Activated CD4-positive, alpha-beta memory T cell treated with anti-CD3 and anti-CD28 coated beads, Interleukin-2, amount 10 ng/mL, durations not matched to agents 7 days and 5 days (primary cell): ENCODE data around the gene SELENOO. TPM values are rescaled to one million over a fixed set of nuclear protein-coding genes. Genes with fewer than 3 reads are reported as not detected.

Source experiments
- CTCF ChIA-PET: fragments of 350-600 bp; sonication (Branson Sonifier 250); formaldehyde crosslinking; loops from one replicate; lab custom pipeline; 2021; ENCODE audit warnings: antibody characterized with exemption, inconsistent platforms; lab: Charles Lee
- POLR2A ChIA-PET: fragments of 350-600 bp; sonication (Branson Sonifier 250); formaldehyde crosslinking; loops from one replicate; lab custom pipeline; 2021; ENCODE audit warnings: antibody characterized with exemption; lab: Charles Lee
- DNase-seq: peaks from one replicate; pipeline ENCODE4 v3.0.0-alpha.2; 2020
- H3K27ac Mint-ChIP-seq: one replicate; pipeline ENCODE4 v1.8.0; 2021; ENCODE audit warnings: mild to moderate bottlenecking, mixed read lengths
- H3K27me3 Mint-ChIP-seq: one replicate; pipeline ENCODE4 v1.8.0; 2021; ENCODE audit warnings: mixed read lengths
- H3K36me3 Mint-ChIP-seq: one replicate; pipeline ENCODE4 v1.8.0; 2021; ENCODE audit warnings: low read depth, mixed read lengths
- H3K4me1 Mint-ChIP-seq: one replicate; pipeline ENCODE4 v1.8.0; 2021; ENCODE audit warnings: mixed read lengths
- H3K4me3 Mint-ChIP-seq: one replicate; pipeline ENCODE4 v1.8.0; 2021; ENCODE audit warnings: mild to moderate bottlenecking, mixed read lengths
- H3K9me3 Mint-ChIP-seq: one replicate; pipeline ENCODE4 v1.8.0; 2021; ENCODE audit warnings: mixed read lengths
- total RNA-seq, 2 experiments: library from RNA; stranded (reverse); gene quantifications; one replicate each; pipeline ENCODE4 v1.2.3, GENCODE V29; 2021

SELENOO gene
- total RNA-seq, 2 experiments from 2014 or later = 21.5 TPM

DNA sequence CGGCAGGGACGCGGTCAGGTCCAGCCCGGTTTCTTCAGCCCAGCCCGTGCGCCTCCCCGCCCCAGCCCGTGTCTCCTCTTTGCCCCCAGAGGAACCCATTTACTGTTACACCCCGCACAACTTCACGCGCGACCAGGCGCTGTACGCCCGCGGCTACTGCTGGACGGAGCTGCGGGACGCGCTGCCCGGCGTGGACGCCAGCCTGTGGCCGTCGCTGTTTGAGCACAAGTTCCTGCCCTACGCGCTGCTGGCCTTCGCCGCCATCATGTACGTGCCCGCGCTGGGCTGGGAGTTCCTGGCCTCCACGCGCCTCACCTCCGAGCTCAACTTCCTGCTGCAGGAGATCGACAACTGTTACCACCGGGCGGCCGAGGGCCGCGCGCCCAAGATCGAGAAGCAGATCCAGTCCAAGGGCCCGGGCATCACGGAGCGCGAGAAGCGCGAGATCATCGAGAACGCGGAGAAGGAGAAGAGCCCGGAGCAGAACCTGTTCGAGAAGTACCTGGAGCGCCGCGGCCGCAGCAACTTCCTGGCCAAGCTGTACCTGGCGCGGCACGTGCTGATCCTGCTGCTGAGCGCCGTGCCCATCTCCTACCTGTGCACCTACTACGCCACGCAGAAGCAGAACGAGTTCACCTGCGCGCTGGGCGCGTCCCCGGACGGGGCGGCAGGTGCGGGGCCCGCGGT is 23.8 kb upstream of the SELENOO start:
- H3K4me1 Mint-ChIP-seq = peaks cover 6% of the 10 kb centered on the region
- DNase-seq = no peak
- no peaks in the 10 kb centered on the region for H3K9me3 Mint-ChIP-seq
- no peak overlapping the region for H3K27ac Mint-ChIP-seq
- no peaks in the 10 kb centered on the region for H3K36me3 Mint-ChIP-seq
- ChIA-PET POLR2A (no interaction called here), CTCF (no interaction called here)
- H3K27me3 Mint-ChIP-seq = peaks cover 8% of the 10 kb centered on the region
- H3K4me3 Mint-ChIP-seq = no peak overlapping the region

- ChIA-PET CTCF (no interaction called here), POLR2A (no interaction called here)
- H3K9me3 Mint-ChIP-seq = no peaks in the 10 kb centered on the region
- no peaks in the 10 kb centered on the region for H3K36me3 Mint-ChIP-seq
- DNase-seq = no peak
- H3K4me3 Mint-ChIP-seq = no peak overlapping the region
- H3K27me3 Mint-ChIP-seq = peaks cover 2% of the 10 kb centered on the region
- peaks cover 6% of the 10 kb centered on the region for H3K4me1 Mint-ChIP-seq
- no peak overlapping the region for H3K27ac Mint-ChIP-seq
These were observed 23.0 kb upstream of the SELENOO start for GRCh38 chr22:50177537-50178470.

DNA sequence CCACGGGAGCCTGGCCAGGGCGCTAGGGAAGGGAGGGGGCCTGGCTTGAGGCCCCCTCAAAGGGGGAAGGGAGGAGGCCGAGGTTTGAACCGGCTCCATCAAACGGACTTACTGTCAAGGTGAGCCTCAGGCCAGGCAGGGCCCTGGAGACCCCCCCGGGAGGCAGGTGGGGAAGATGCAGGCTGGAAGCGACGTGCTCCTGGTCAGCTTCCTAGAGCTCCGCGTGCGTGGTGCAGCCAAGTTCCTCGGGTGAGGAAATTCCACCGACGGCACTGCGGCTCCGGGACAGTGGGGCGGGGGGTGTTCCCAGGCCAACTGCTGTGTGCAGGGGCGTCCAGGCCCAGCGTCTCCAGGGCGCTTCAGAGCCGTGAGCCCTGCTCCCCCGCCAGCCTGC is 22.3 kb upstream of the SELENOO start:
- Mint-ChIP-seq H3K4me1 (peaks cover 6% of the 10 kb centered on the region), H3K27me3 (peaks cover 2% of the 10 kb centered on the region), H3K9me3 (no peaks in the 10 kb centered on the region), H3K36me3 (no peaks in the 10 kb centered on the region), H3K27ac (no peak overlapping the region), H3K4me3 (no peak overlapping the region)
- no peak for DNase-seq
- POLR2A ChIA-PET = no interaction called here
- CTCF ChIA-PET = no interaction called here

GRCh38 chr22:50178871-50179869 is 21.6 kb upstream of the SELENOO start:
- Mint-ChIP-seq H3K4me3 (no peak overlapping the region), H3K9me3 (no peaks in the 10 kb centered on the region), H3K36me3 (no peaks in the 10 kb centered on the region), H3K27ac (no peak overlapping the region), H3K27me3 (peaks cover 2% of the 10 kb centered on the region), H3K4me1 (peaks cover 8% of the 10 kb centered on the region)
- ChIA-PET POLR2A (no interaction called here), CTCF (no interaction called here)
- no peak for DNase-seq

DNA sequence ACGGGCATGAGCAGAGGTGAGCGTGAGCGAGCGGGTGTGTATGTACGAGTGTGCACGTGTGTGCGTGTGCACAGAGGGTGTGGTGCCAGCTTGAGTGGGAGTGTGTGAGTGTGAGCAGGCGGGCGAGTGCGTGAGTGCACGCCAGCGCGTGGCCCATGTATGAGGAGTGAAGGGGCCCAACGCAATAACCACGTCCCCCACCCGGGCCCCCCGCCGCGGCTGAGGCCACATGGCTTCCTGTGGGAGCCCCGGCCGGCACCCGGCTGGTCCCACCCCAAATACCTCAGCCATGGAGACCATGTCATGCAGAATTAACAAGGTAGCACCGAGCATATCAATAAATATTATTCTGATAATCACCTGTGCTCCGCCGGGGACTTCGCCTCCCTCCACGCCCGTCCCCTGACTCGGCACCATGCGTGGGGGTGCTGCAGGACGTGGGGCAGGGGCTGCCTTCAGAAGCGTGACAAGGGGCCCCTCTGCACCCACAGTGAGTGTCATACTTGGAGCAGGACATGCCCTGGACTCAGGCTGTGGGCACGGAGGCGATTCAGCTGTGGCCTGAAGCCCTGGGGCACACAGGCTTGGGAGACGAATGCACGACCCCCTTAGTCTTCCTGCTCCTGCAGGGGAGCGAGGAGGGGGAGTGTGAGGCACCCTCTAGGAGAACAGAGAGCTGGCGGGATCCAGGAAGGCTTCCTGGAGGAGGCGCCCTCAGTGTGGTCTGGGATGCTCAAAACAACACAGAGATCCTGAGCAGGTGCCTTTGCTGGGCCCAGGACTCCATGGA is 20.7 kb upstream of the SELENOO start:
- ChIA-PET CTCF (interaction anchor here (0.7 kb wide), 1 partner anchor 11 kb away, joined by 3 read pairs; no protein-coding TSS in a partner anchor), POLR2A (no interaction called here)
- no peak overlapping the region for H3K27ac Mint-ChIP-seq
- peaks cover 12% of the 10 kb centered on the region for H3K4me1 Mint-ChIP-seq
- no peak overlapping the region for H3K4me3 Mint-ChIP-seq
- H3K27me3 Mint-ChIP-seq = peaks cover 2% of the 10 kb centered on the region
- H3K36me3 Mint-ChIP-seq = no peaks in the 10 kb centered on the region
- no peak for DNase-seq
- H3K9me3 Mint-ChIP-seq = no peaks in the 10 kb centered on the region

GRCh38 chr22:50180727-50181521 is 19.9 kb upstream of the SELENOO start:
- H3K4me1 Mint-ChIP-seq = peaks cover 14% of the 10 kb centered on the region
- no peaks in the 10 kb centered on the region for H3K9me3 Mint-ChIP-seq
- H3K27ac Mint-ChIP-seq = no peak overlapping the region
- CTCF ChIA-PET = interaction anchor here (0.7 kb wide), 1 partner anchor 10 kb away, joined by 3 read pairs; no protein-coding TSS in a partner anchor
- POLR2A ChIA-PET = no interaction called here
- H3K27me3 Mint-ChIP-seq = peaks cover 2% of the 10 kb centered on the region
- DNase-seq = no peak
- H3K36me3 Mint-ChIP-seq = no peaks in the 10 kb centered on the region
- no peak overlapping the region for H3K4me3 Mint-ChIP-seq

DNA sequence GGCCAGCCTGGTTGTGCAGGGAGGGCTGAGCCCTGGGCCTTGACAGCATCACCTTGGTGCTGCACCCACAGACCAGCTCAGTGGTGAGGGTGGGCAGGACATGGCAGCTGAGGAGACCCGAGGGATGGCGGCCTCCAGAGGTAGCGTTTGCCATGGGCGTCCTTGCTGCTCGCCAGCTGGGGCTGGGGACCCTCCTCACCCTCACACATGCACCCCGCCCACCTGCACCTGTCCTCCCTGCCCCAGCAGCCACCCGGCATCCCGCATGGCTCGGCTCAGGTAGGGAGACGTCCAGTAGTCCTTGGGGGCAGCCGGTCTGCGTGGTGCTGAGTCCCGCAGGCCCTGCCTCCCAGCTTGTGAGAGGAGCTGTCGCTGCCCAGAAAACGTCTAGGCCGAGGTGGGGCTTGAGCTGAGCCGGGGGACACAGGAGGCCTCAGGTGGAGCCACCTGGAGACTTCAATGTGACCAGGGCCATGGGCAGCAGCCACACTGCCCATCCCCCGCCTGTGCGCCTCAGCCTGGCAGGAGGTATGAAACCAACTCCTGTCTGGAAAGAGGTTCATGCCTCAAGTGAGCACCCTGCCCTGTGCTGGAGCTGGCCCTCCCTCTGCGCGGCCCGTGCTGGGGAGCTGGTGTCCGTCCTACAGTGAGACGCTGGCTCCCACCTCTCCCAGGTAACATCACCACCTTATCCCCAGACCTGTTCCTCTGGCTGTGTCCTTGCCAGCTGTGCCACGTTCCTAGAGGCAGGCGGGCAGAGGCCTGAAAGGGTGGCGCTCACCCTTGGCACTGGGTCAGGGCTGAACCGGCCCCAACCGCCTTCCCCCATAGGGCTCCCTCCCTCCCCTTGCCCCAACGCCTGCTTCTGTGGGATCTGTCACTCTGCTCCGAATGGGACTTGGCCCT is 18.4 kb upstream of the SELENOO start:
- CTCF ChIA-PET = no interaction called here
- POLR2A ChIA-PET = no interaction called here
- no peak overlapping the region for H3K27ac Mint-ChIP-seq

DNA sequence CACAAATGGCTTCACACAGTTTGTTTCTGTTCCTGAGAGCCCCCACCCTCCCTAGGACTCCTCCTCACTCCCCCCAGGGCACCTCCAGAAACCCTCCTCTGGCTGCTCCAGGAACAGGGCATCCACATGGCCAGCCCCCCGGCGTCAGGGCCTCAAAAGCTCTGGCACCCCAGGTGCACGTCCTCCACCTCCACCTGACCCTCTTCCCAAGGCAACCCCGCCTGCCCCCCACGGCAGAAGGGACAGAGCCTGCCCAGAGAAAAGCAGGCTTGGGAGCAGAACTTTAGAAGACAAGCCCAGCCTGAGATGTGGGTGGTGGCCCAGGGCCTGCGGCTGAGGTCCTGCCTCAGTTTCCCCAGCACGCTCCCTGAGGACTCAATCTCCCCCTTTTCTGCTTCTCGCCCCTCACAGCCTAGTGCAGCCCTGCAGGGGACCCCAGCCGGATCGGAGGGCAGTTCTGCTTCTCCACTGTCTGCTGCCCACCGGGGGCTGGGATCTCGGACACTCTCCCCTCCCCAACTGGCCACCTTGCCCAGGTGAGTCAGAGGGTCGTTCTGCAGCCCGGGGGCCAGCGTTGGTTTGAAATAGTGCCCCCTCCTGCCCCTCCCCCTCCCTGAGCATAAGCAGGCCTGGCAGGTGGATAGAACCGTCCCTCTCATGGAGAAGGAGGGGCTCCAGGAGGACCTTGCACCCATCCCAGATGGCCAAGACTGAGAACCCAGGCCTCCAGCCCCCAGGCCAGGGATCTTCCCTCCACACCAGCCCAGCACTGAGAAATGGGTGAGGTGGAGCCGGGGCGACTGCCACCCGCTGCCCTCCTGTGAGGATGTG is 17.5 kb upstream of the SELENOO start:
- CTCF ChIA-PET = no interaction called here

More for the DNA sequence above, 18.4 kb upstream of the SELENOO start:
- Mint-ChIP-seq H3K36me3 (peaks cover 5% of the 10 kb centered on the region), H3K4me3 (no peak overlapping the region), H3K27me3 (peaks cover 2% of the 10 kb centered on the region), H3K9me3 (no peaks in the 10 kb centered on the region), H3K4me1 (peaks cover 20% of the 10 kb centered on the region)
- no peak for DNase-seq

DNA sequence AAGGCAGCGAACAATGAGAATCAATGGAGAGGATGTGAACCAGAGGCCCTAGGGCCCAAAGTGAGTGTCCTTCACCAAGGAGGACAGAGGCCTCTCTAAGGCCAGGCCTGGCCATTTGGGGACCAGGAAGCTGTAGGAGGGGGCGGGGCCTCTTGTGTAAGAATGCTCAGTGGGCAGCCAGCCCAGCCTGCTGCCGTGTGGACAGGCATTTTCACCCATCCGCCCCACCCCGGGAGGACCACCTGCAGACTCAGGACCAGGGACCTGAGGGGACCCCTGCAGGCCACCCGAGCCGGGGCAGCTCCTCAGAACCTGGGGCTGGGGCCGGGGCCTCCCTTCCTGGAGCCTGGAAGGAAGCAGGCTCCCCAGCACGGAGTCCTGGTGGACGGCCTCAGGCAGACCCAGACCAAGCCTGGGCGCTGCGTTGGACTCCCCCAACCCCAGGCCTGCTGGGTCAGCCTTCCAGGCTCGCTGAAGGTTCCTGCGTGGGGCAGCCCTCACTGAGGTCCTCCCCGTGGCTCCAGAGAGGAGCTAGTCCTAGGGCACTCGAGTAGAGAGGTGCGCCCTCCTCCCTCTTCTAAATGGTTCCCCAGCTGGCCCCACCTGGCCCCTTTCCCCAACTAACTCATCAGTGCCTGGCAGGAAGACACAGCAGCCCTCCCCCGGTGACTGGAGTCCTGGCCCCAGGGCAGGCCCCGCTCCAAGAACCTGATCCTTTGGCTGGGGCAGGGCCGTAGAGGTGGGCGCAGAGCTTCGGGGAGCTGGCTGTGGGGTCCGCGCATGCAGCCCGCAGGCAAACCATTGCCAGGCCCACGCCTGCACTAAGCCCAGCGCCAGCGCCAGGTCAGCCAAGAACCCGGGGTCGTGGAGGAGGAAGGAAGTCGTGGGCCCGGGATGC is 16.6 kb upstream of the SELENOO start:
- H3K36me3 Mint-ChIP-seq = peaks cover 8% of the 10 kb centered on the region
- ChIA-PET CTCF (interaction anchor here (1.2 kb wide), 1 partner anchor 35 kb away, joined by 3 read pairs; no protein-coding TSS in a partner anchor), POLR2A (interaction anchor here (1.1 kb wide), 1 partner anchor 12 kb away, joined by 3 read pairs; no protein-coding TSS in a partner anchor)
- H3K27ac Mint-ChIP-seq = no peak overlapping the region
- peaks cover 36% of the 10 kb centered on the region for H3K4me1 Mint-ChIP-seq
- H3K4me3 Mint-ChIP-seq = peak overlapping the region; percentile 64
- DNase-seq = no peak
- peaks cover 2% of the 10 kb centered on the region for H3K27me3 Mint-ChIP-seq
- H3K9me3 Mint-ChIP-seq = no peaks in the 10 kb centered on the region

More for the DNA sequence above, 17.5 kb upstream of the SELENOO start:
- H3K4me1 Mint-ChIP-seq = peaks cover 27% of the 10 kb centered on the region
- H3K9me3 Mint-ChIP-seq = no peaks in the 10 kb centered on the region
- H3K4me3 Mint-ChIP-seq = peak overlapping the region; percentile 34
- H3K36me3 Mint-ChIP-seq = peaks cover 8% of the 10 kb centered on the region
- DNase-seq = no peak
- H3K27ac Mint-ChIP-seq = no peak overlapping the region
- peaks cover 2% of the 10 kb centered on the region for H3K27me3 Mint-ChIP-seq
- POLR2A ChIA-PET = no interaction called here
